Measurements from ENCODE around the gene CNTFR. TPM values are rescaled to one million over a fixed set of nuclear protein-coding genes. Genes with fewer than 3 reads are reported as not detected.

CNTFR gene
- total and polyA plus RNA-seq, 10 donors, result 2.8 to 46.8 (median 15.9) TPM

DNA sequence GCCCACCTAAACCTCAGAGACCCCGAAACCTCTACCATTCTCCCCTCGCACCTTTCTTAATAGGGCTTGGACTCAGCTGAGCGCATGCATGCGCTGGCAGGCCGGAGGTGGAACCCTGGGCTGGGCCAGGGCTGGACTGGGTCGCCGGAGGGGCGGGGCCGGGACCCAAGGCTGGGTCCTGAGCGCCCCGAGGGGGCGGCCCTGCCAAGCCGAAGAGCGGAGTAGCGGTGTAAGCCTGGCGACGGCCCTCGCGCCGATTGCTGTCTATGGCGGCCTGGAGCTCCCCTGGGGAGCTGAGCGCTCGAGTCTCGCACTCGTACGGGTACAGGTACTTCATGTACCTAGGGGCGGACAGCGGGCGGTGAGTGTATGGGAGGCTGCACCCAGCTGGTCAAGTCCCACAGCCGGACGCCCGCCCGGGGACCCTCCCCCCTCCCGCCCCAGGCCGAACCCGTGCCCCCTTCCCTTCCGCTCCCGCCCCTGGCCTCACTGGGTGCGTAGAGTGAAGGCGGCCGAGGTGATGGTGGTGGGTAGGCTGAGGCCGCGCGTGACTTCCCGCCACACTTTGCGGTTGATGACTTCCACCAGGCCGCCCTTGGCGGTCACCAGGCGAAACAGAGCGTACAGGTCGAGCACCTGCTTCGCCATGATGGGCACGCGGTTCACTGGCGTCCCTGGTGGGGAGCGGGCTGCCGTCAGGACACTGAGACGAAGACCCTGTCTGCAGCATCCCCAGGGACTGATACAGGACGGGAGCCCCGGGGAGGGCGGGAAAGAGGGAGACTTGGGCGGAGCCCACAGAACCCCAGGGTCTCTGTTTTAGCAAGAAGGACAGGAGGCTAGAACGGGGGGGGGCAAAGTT, 34.1 kb upstream of the CNTFR start:
- DNase-seq, result peak; percentile 81
- WGBS, 5 donors, result 5 to 13% (median 9%) methylated on average over 18 to 63 of the region's 63 CpGs
- intact Hi-C loops (cut with DNase I; ENCODE audit: low total_unique reads), result no loop called here
- no peak for TF ChIP-seq POLR2A (IDR thresholded peaks at IDR 0.05)
- TF ChIP-seq POLR2AphosphoS5 (IDR thresholded peaks at IDR 0.05), result peak in 1 of 3 donors; percentile 24
- TF ChIP-seq, protein P1, sequence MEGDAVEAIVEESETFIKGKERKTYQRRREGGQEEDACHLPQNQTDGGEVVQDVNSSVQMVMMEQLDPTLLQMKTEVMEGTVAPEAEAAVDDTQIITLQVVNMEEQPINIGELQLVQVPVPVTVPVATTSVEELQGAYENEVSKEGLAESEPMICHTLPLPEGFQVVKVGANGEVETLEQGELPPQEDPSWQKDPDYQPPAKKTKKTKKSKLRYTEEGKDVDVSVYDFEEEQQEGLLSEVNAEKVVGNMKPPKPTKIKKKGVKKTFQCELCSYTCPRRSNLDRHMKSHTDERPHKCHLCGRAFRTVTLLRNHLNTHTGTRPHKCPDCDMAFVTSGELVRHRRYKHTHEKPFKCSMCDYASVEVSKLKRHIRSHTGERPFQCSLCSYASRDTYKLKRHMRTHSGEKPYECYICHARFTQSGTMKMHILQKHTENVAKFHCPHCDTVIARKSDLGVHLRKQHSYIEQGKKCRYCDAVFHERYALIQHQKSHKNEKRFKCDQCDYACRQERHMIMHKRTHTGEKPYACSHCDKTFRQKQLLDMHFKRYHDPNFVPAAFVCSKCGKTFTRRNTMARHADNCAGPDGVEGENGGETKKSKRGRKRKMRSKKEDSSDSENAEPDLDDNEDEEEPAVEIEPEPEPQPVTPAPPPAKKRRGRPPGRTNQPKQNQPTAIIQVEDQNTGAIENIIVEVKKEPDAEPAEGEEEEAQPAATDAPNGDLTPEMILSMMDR (IDR thresholded peaks at IDR 0.05 in 8 of 11, conservative IDR thresholded peaks at IDR 0.05 in 3 of 11), result no peak
- Histone ChIP-seq H3K36me3 (peaks cover 0 to 3% (median 0%) of the 10 kb centered on the region in 6 donors), H3K9me3 (no peaks in the 10 kb centered on the region), H3K4me1 (peaks cover 5 to 56% (median 40%) of the 10 kb centered on the region in 6 donors), H3K27ac (no peak overlapping the region), H3K4me3 (peak overlapping the region in 2 of 8 donors; percentile 25 to 57), H3K27me3 (replicated peaks in 1 of 7) (peaks cover 17 to 73% (median 65%) of the 10 kb centered on the region in 7 donors)

DNA sequence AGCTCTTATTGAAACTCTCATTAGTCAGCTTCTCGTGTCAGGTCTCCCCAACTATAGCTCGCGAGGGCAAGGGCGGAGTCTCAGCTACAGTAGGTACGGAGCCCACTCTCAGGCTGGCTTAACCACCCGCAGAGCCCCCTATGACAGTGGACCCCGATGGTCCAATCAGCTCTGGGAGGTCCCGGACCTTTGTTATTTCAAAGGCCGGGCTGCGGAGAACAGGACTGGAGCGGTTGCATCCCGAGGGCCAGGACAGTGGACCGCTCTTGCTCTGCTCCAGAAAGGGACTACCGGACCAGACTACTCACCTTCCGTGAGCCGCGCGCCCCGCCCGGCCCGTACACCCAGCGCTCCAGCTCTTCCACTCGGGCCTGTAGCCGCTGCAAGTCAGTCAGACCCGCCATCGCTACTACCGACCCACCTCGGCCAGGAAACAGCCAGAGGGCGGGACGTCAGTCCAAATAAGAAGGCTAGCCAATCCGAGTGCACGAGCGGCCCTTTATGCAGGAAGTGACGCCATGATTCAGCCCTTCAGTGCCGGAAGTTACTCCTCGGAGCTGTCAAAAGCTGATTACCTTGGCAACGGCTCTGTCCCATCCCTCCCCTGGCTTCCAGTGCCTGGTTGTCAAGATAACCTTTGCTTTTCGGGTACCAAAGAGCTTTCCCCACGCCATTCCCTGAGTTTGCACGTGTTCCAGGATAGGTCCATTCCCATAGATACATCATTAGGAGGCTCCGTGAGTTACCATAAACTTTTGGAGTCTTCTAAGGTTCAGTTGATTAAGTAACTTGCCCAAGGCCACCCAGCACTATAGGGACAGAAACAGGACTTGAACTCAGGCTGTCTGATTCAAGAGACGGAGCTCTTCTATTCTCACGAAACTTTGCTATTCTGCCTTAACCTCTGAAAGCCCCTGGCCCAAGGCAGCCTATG, 30.8 kb upstream of the CNTFR start, which contains the start of gene DCTN3:
Gene DCTN3, minus strand, starts transcription at position 435 of the 934 bp plus-strand sequence. Its CDS starts 31 bp downstream, at position 404.
- intact Hi-C loops (cut with DNase I; ENCODE audit: low total_unique reads), result no loop called here
- peaks cover 10 to 40% (median 33%) of the 10 kb centered on the region in 7 donors for H3K27me3 ChIP-seq (replicated peaks in 1 of 7)
- WGBS, 5 donors, result 4 to 12% (median 6%) methylated on average over 19 to 43 of the region's 43 CpGs
- no peaks in the 10 kb centered on the region for H3K9me3 ChIP-seq
- DNase-seq, result peak; percentile 97
- H3K36me3 ChIP-seq, result peaks cover 7 to 36% (median 30%) of the 10 kb centered on the region in 6 donors
- peak within 1 kb of the TSS; percentile 52 to 96 (median 78) for H3K4me3 ChIP-seq
- H3K4me1 ChIP-seq, result peaks cover 5 to 45% (median 31%) of the 10 kb centered on the region in 6 donors
- peak; percentile 84 to 87 (median 87) for TF ChIP-seq POLR2AphosphoS5 (IDR thresholded peaks at IDR 0.05)
- TF ChIP-seq, protein P1 (IDR thresholded peaks at IDR 0.05 in 8 of 11, conservative IDR thresholded peaks at IDR 0.05 in 3 of 11), result no peak
- TF ChIP-seq POLR2A (IDR thresholded peaks at IDR 0.05), result no peak
- peak within 1 kb of the TSS in 7 of 8 donors; percentile 4 to 83 (median 71) for H3K27ac ChIP-seq

DNA sequence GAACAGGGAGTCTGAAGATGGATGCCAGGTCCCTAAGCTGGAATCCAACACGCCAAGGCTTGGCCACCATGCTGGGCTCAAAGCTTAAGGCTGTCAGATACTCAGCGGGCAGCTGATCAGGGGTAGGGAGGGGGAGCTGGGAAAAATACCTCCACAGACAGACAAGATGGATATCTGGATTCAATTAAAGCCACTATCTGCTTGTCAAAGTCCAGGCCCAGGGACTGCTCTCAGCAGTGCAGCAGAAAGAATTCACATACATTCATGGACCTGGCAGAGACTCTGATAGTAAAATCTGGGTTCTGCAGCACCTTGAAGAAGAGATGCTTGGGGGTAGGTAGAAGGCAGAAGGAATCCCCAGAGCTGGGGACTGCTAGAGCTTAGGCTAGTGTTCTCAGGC, 25.6 kb upstream of the CNTFR start:
- 92 to 98% (median 97%) methylated on average over 2 of the region's 2 CpGs for WGBS, 5 donors
- no peak for DNase-seq
- H3K27ac ChIP-seq, result no peak overlapping the region
- no peaks in the 10 kb centered on the region for H3K27me3 ChIP-seq (replicated peaks in 1 of 7)
- H3K9me3 ChIP-seq, result no peaks in the 10 kb centered on the region
- intact Hi-C loops (cut with DNase I; ENCODE audit: low total_unique reads), result no loop called here
- no peak for TF ChIP-seq POLR2A (IDR thresholded peaks at IDR 0.05)
- no peak for TF ChIP-seq POLR2AphosphoS5 (IDR thresholded peaks at IDR 0.05)
- TF ChIP-seq, protein P1 (IDR thresholded peaks at IDR 0.05 in 8 of 11, conservative IDR thresholded peaks at IDR 0.05 in 3 of 11), result no peak
- no peak overlapping the region for H3K4me3 ChIP-seq
- H3K36me3 ChIP-seq, result peaks cover 7 to 56% (median 43%) of the 10 kb centered on the region in 6 donors
- H3K4me1 ChIP-seq, result peaks cover 3 to 45% (median 36%) of the 10 kb centered on the region in 6 donors
